Stimulated activated CD8-positive, alpha-beta memory T cell treated with anti-CD3 and anti-CD28 coated beads, Interleukin-2, amount 100 ng/mL, for 48 hours (primary cell): ENCODE results near the gene IL12B.
"Not testable (repeated sequence)": the region's sequence is repeated elsewhere in the genome, so short reads cannot be mapped to it uniquely, and the experiment has no call there.

ENCODE experiments used
- DNase-seq, 2 donors: peaks; one replicate each; pipeline ENCODE4 v3.0.0-alpha.2; 2020; ENCODE audit warnings: low read depth in 2 of 2

The IL12B gene

DNA sequence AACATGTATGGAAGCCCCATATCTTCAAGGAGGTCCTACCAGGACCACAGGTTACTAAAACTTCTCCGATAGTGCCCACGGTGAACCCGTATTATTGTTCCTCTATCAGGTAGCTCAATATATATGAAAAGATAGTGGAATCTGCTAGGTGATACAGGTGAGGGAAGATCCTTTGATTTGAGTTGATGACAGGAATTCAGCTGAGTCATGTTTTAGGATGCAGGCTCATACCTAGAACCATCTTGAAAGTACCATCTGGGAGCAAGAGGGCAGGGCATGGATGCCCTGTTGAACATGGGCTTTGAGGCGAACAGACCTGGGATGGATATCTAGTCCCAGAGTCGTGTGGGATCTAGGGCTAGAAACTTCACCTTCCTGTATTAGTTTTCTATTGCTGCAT lies 35.4 kb downstream of the IL12B start:
- no peak for DNase-seq

DNA sequence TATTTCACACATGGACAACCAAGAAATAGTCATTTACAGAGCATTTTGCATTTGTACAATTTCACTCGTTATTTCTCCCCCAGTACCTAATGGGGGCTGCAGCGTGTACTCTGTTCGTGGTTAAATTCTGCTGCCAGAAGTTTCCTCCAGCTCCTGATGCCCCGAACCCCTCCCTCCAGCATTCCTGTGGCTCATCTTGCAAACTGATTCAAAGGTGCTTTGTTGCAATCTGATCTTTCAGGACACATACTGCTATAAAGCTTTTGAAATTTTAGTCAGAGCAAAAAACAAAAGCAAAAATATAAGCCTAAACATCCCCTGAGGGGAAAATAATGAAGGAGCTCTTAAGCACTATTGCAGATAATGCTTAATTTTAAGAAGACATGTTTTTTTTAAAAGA lies 39.5 kb downstream of the IL12B start:
- DNase-seq = no peak

DNA sequence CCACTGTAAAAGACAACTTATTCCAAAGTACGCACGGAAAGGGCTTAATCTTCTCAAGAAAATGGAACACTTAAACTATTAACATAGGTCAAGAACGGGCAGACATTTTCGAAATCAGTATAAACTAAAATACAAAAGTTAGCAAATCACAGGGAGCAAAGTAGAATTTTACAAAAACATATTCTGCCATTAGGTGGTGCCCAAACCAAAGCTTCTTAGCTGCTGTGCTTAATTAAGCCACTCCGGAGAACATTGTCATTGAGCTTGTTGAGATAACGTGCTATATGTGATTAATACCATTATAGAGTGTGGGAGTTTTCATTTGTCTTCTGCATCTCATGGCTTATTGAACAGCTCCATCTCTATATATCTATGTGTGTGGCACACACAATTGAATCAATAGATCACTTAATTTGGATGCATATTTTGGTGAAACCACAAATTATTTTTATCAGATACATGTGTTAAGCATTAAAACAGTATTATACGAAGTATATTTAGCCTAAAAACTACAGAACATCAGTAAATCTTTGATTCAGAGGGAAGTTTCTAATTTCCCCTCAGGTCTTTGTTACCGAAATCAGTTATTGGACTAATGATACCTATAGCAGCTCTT lies 43.8 kb downstream of the IL12B start:
- DNase-seq = no peak

DNA sequence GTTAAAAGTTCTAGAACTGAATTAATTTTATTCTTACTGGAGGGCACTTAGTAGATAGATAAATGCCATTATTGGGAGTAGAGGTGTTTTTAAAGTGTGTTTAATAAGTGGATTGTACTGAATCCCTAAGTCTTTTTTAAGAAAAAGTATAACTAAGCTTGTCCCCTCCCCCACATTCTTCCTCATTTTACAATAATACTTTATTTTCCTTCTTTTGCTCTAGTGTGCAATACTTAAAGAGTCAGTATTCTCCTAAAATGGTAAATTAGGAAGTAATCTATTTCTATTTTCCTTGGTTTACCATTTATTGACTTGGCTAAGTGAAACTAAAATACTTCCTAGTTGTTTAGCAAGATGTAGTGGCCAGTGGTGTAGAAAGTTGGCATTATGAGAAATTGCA lies 55.6 kb downstream of the IL12B start:
- no peak for DNase-seq

DNA sequence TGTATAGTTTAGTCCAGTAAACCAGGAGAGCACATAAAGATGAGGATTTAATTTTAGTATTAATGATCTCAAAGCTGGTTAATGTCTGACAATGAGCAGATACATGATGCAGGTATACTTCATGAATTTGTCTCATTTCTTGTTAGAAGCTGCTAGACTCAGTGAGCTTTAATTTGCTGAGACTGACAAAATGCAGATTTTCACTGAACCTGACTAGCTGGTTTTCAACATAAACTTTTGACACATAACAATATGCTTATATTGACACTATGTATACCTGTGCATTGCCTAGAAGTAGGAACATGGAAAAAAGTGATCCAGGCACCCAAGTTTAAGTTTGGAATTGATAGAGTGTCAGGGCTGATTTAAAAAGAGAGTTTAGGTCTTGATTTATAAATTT lies 56.4 kb downstream of the IL12B start:
- DNase-seq = no peak

DNA sequence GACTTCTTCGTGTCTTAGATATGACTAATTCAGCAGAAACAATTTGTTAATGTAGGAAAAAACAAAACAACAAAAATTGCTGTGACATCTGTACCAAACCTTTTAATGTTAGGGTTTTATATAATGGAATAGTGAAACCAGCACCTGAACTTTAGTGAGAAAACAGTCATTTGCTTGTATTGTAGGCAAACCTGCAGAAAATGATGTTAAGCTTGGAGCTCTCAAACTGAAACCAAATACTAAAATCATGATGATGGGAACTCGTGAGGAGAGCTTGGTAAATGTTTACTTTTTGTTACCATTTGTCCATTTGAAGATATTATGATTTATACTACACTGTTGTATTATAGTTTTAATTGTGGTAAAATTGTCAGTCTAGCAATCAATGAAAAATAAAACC lies 60.6 kb downstream of the IL12B start:
- DNase-seq = no peak

DNA sequence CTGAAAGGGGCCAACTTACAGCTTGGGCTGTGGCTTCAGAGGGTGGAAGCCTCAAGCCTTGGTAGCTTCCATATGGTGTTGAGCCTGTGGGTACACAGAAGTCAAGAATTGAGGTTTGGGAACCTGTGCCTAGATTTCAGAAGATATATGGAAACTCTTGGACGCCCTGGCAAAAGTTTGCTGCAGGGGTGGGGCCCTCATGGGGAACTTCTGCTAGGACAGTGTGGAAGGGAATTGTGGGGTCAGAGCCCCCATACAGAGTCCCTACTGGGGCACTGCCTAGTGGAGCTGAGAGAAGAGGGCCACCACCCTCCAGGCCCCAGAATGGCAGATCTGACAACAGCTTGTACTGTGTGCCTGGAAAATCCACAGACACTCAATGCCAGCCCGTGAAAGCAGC lies 63.5 kb downstream of the IL12B start:
- DNase-seq = not testable (repeated sequence)
